Kidney epithelial cell (primary cell): ENCODE data around the gene BANP. TPM values are rescaled to one million over a fixed set of nuclear protein-coding genes. Genes with fewer than 3 reads are reported as not detected.
"Not testable (repeated sequence)": the region's sequence is repeated elsewhere in the genome, so short reads cannot be mapped to it uniquely, and the experiment has no call there.

Experiments
- DNase-seq: peaks from one replicate; pipeline ENCODE4 v3.0.0-alpha.2; 2010; ENCODE audit warnings: low read depth
- H3K27me3 ChIP-seq: 2 replicates; pipeline ENCODE4 v1.6.0; 2011; ENCODE audit warnings: low read length; ENCODE audit not compliant: control insufficient read depth, insufficient read depth
- H3K36me3 ChIP-seq: 2 replicates; pipeline ENCODE4 v1.5.1; 2011; ENCODE audit warnings: low read length; ENCODE audit not compliant: control insufficient read depth, insufficient read depth
- H3K4me3 ChIP-seq: 2 replicates; pipeline ENCODE4 v1.5.1; 2011; ENCODE audit warnings: low read depth, mild to moderate bottlenecking, control low read depth, low read length
- CTCF ChIP-seq: IDR thresholded peaks from 2 replicates; pipeline ENCODE4 v1.5.1; 2011; ENCODE audit warnings: mild to moderate bottlenecking, moderate library complexity, low read length, control low read depth, inconsistent platforms; ENCODE audit not compliant: insufficient read depth, poor library complexity, severe bottlenecking
- total RNA-seq: library from RNA; depleted of rRNA; stranded (reverse); fragments of >200 nt; gene quantifications from 2 replicates; pipeline ENCODE4 v1.2.3, GENCODE V29; 2015

BANP gene
- total RNA-seq, 1 donor from 2014 or later = 25.9 TPM

- H3K4me3 ChIP-seq = no peak within 1 kb of the TSS
- no peaks in the 10 kb centered on the region for H3K27me3 ChIP-seq
- no peaks in the 10 kb centered on the region for H3K36me3 ChIP-seq
- no peak for DNase-seq
- TF ChIP-seq CTCF = no peak
These were observed 14.6 kb upstream of the BANP start, which contains the start of gene CA5A for GRCh38 chr16:87936375-87937230. Gene CA5A, minus strand, starts transcription at chr16:87936529. Its CDS starts 79 bp downstream, at chr16:87936450.

- not testable (repeated sequence) for H3K27me3 ChIP-seq, H3K36me3 ChIP-seq, DNase-seq, H3K4me3 ChIP-seq
These were observed 14.0 kb upstream of the BANP start for GRCh38 chr16:87937231-87937542.

GRCh38 chr16:87938412-87938949 is 12.8 kb upstream of the BANP start:
- no peaks in the 10 kb centered on the region for H3K36me3 ChIP-seq
- H3K4me3 ChIP-seq = no peak overlapping the region
- DNase-seq = no peak
- H3K27me3 ChIP-seq = no peaks in the 10 kb centered on the region
- TF ChIP-seq CTCF = no peak

GRCh38 chr16:87939562-87940423 is 11.4 kb upstream of the BANP start:
- Histone ChIP-seq H3K4me3 (no peak overlapping the region), H3K36me3 (no peaks in the 10 kb centered on the region), H3K27me3 (no peaks in the 10 kb centered on the region)
- TF ChIP-seq CTCF = no peak
- no peak for DNase-seq

- H3K4me3 ChIP-seq = no peak overlapping the region
- H3K27me3 ChIP-seq = no peaks in the 10 kb centered on the region
- DNase-seq = no peak
- TF ChIP-seq CTCF = no peak
- H3K36me3 ChIP-seq = no peaks in the 10 kb centered on the region
These were observed 8.6 kb upstream of the BANP start for GRCh38 chr16:87942680-87943079.
